GM23338 (cell line): ENCODE results near the gene C1orf52.

Experiments
- CREB1 ChIP-seq: fragments of 250-450 bp; sonication (Bioruptor Pico); IDR thresholded peaks from 2 replicates; pipeline ENCODE4 v1.5.0; 2020; ENCODE audit warnings: low read depth, mild to moderate bottlenecking, moderate library complexity
- CTCF ChIP-seq, 2 experiments: fragments of 200-600 bp in 1 of 2; sonication (generic) in 1 of 2; conservative IDR thresholded peaks; 2 replicates each; pipeline versions ENCODE4 v1.5.1 to v1.6.1; 2016 to 2017; ENCODE audit warnings: antibody characterized with exemption in 2 of 2, low read depth in 2 of 2, mild to moderate bottlenecking in 2 of 2, moderate library complexity in 1 of 2
- EZH2 ChIP-seq: fragments of 200-600 bp; sonication (generic); IDR thresholded peaks from one replicate; pipeline ENCODE4 v1.8.0; 2017; ENCODE audit warnings: antibody characterized with exemption, mild to moderate bottlenecking, low read depth; ENCODE audit not compliant: unreplicated experiment
- EZH2phosphoT487 ChIP-seq: fragments of 200-600 bp; sonication (generic); IDR thresholded peaks from one replicate; pipeline ENCODE4 v1.8.1; 2018; ENCODE audit warnings: antibody characterized with exemption; ENCODE audit not compliant: unreplicated experiment
- NANOG ChIP-seq: IDR thresholded peaks from 2 replicates; pipeline ENCODE4 v1.6.1; 2016; ENCODE audit warnings: antibody characterized with exemption, borderline replicate concordance
- POLR2AphosphoS5 ChIP-seq: IDR thresholded peaks from 2 replicates; pipeline ENCODE4 v1.6.1; 2016; ENCODE audit warnings: antibody characterized with exemption, low read depth
- REST ChIP-seq: IDR thresholded peaks from one replicate; pipeline ENCODE4 v1.6.1; 2018; ENCODE audit warnings: antibody characterized with exemption; ENCODE audit not compliant: unreplicated experiment
- ZNF331 ChIP-seq: fragments of 250-450 bp; sonication (Bioruptor Pico); IDR thresholded peaks from 2 replicates; pipeline ENCODE4 v1.5.0; 2020; ENCODE audit warnings: low read depth, mild to moderate bottlenecking, moderate library complexity

GRCh38 chr1:85262985-85263384 lies 3.5 kb upstream of the C1orf52 start:
- TF ChIP-seq CTCF (conservative IDR thresholded peaks at IDR 0.05; ENCODE audit: low read depth in 2 of 2) (no peak), POLR2AphosphoS5 (no peak), EZH2 (no peak), ZNF331 (CRISPR knock-in tag) (no peak), EZH2phosphoT487 (no peak), CREB1 (no peak), NANOG (no peak), REST (no peak)
